Mesendoderm (in vitro differentiated cells): ENCODE results near the gene ALPL.

Source experiments
- DNase-seq: peaks from one replicate; pipeline ENCODE4 v3.0.0; 2013
- H2AK5ac ChIP-seq: 2 replicates; pipeline ENCODE4 v1.6.1; 2013; ENCODE audit warnings: low read length, inconsistent platforms
- H2BK120ac ChIP-seq: 2 replicates; pipeline ENCODE4 v1.6.1; 2013; ENCODE audit warnings: low read depth, mild to moderate bottlenecking, low read length, moderate library complexity, mixed read lengths
- H2BK15ac ChIP-seq: replicated peaks from 2 replicates; pipeline ENCODE4 v1.6.1; 2013; ENCODE audit warnings: low read depth, mild to moderate bottlenecking, moderate library complexity
- H2BK5ac ChIP-seq: 2 replicates; pipeline ENCODE4 v1.6.1; 2013; ENCODE audit warnings: low read length, inconsistent platforms
- H3K18ac ChIP-seq: 2 replicates; pipeline ENCODE4 v1.6.1; 2013; ENCODE audit warnings: mild to moderate bottlenecking, low read length, mixed read lengths
- H3K23ac ChIP-seq: one replicate; pipeline ENCODE4 v1.6.1; 2013; ENCODE audit warnings: low read length
- H3K27ac ChIP-seq: 2 replicates; pipeline ENCODE4 v1.5.1; 2013; ENCODE audit warnings: low read depth, mild to moderate bottlenecking, inconsistent platforms, low read length, moderate library complexity
- H3K27me3 ChIP-seq: 2 replicates; pipeline ENCODE4 v1.6.1; 2013; ENCODE audit warnings: low read length, control low read depth, mild to moderate bottlenecking, inconsistent platforms; ENCODE audit not compliant: insufficient read depth, poor library complexity
- H3K36me3 ChIP-seq: 2 replicates; pipeline ENCODE4 v1.6.1; 2013; ENCODE audit warnings: low read length, inconsistent platforms; ENCODE audit not compliant: control insufficient read depth, insufficient read depth
- H3K4ac ChIP-seq: one replicate; pipeline ENCODE4 v1.6.1; 2013; ENCODE audit warnings: low read depth, mild to moderate bottlenecking, low read length, moderate library complexity
- H3K4me1 ChIP-seq: 2 replicates; pipeline ENCODE4 v1.6.1; 2013; ENCODE audit warnings: low read depth, low read length, inconsistent platforms; ENCODE audit not compliant: control insufficient read depth
- H3K4me2 ChIP-seq: 2 replicates; pipeline ENCODE4 v1.6.1; 2013; ENCODE audit warnings: low read length
- H3K4me3 ChIP-seq: 2 replicates; pipeline ENCODE4 v1.5.1; 2013; ENCODE audit warnings: mild to moderate bottlenecking, low read length
- H3K56ac ChIP-seq: one replicate; pipeline ENCODE4 v1.6.1; 2013; ENCODE audit warnings: low read length
- H3K79me1 ChIP-seq: 2 replicates; pipeline ENCODE4 v1.6.1; 2013; ENCODE audit warnings: low read length, inconsistent platforms
- H3K79me2 ChIP-seq: 2 replicates; pipeline ENCODE4 v1.6.1; 2013; ENCODE audit warnings: mild to moderate bottlenecking, low read length; ENCODE audit not compliant: control insufficient read depth, insufficient read depth
- H3K9ac ChIP-seq: 2 replicates; pipeline ENCODE4 v1.6.1; 2013; ENCODE audit warnings: low read length, inconsistent platforms
- H4K5ac ChIP-seq: one replicate; pipeline ENCODE4 v1.6.1; 2013; ENCODE audit warnings: low read length
- H4K8ac ChIP-seq: one replicate; pipeline ENCODE4 v1.6.1; 2013; ENCODE audit warnings: low read depth, mild to moderate bottlenecking, control low read depth, low read length, moderate library complexity
- WGBS: extraction: QIAGEN DNeasy Blood & Tissue Kit; methylation state at CpG from one replicate; pipeline ENCODE4 v1.1.7; 2013; ENCODE audit warnings: low lambda C conversion rate, missing lambda C conversion rate; ENCODE audit not compliant: insufficient coverage; ENCODE audit errors: extremely low coverage; 5-methylcytosine and 5-hydroxymethylcytosine counted together

ALPL gene

DNA sequence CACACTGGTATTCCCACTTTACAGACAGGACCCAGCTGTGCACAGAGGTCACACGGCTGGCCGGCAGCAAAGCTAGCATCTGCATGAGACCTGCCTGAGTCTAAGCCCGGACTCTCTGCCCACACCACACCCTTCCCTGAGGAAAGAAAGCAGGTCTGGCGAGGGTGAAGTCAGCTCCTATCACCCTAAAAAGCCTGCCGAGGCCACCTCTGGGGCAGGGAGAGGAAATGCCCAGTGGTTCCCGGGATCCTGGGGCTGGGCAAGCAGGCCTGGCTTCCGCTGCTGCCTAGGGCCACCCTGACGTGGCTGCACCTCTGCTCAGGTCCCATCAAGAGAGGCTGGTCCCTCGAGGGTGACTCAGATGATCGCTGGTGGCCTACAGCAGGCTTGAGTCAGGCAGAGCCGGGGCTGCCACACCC lies 117.7 kb downstream of the ALPL start:
- H3K27me3 ChIP-seq, result no peaks in the 10 kb centered on the region

More for the DNA sequence above, 117.7 kb downstream of the ALPL start:
- Histone ChIP-seq H4K8ac (no peak overlapping the region), H3K18ac (no peak overlapping the region), H3K23ac (no peak overlapping the region), H3K56ac (peak overlapping the region; percentile 58), H2BK5ac (no peak overlapping the region), H4K5ac (no peak overlapping the region), H3K4ac (no peak overlapping the region), H3K4me3 (no peak overlapping the region), H2BK120ac (no peak overlapping the region), H2AK5ac (no peak overlapping the region), H3K9ac (no peak overlapping the region), H3K27ac (no peak overlapping the region), H3K79me1 (no peaks in the 10 kb centered on the region), H3K79me2 (no peaks in the 10 kb centered on the region), H3K4me1 (peaks cover 11% of the 10 kb centered on the region), H3K4me2 (no peak overlapping the region), H3K36me3 (no peaks in the 10 kb centered on the region), H2BK15ac (no peak overlapping the region)
- WGBS, result no CpG with 5 or more reads among the region's 11 CpGs
- no peak for DNase-seq
